HepG2 (cell line): ENCODE measurements around the gene PLCB1. TPM values are rescaled to one million over a fixed set of nuclear protein-coding genes. Genes with fewer than 3 reads are reported as not detected.

Experiments used
- AKAP8 ChIP-seq: sonication (generic); formaldehyde crosslinking; IDR thresholded peaks from 2 replicates; pipeline ENCODE4 v1.5.1; 2020; ENCODE audit warnings: mild to moderate bottlenecking, missing genetic modification reagents
- ARNTL ChIP-seq: sonication (generic); formaldehyde crosslinking; IDR thresholded peaks from 2 replicates; pipeline ENCODE4 v1.4.0; 2020; ENCODE audit warnings: mild to moderate bottlenecking, missing genetic modification reagents
- ATF3 ChIP-seq: sonication (generic); formaldehyde crosslinking; IDR thresholded peaks from 2 replicates; pipeline ENCODE4 v1.4.0; 2020; ENCODE audit warnings: missing genetic modification reagents
- DZIP1 ChIP-seq: sonication (generic); formaldehyde crosslinking; IDR thresholded peaks from 2 replicates; pipeline ENCODE4 v1.5.0; 2020; ENCODE audit warnings: mild to moderate bottlenecking, missing genetic modification reagents
- FOXA3 ChIP-seq: IDR thresholded peaks from 2 replicates; pipeline ENCODE4 v1.6.1; 2016; ENCODE audit warnings: missing genetic modification reagents, missing compliant biosample characterization
- HDAC1 ChIP-seq: sonication (generic); formaldehyde crosslinking; IDR thresholded peaks from 2 replicates; pipeline ENCODE4 v1.5.1; 2020; ENCODE audit warnings: mild to moderate bottlenecking, missing genetic modification reagents
- NCOA2 ChIP-seq: sonication (generic); formaldehyde crosslinking; IDR thresholded peaks from 2 replicates; pipeline ENCODE4 v1.8.0; 2022; ENCODE audit warnings: inconsistent platforms
- PLRG1 ChIP-seq: fragments of 450-650 bp; conservative IDR thresholded peaks from 2 replicates; pipeline ENCODE4 v1.6.1; 2016
- SAP130 ChIP-seq: IDR thresholded peaks from 2 replicates; pipeline ENCODE4 v1.6.1; 2016; ENCODE audit warnings: low read depth
- SPEN ChIP-seq: sonication (generic); formaldehyde crosslinking; IDR thresholded peaks from 2 replicates; pipeline ENCODE4 v1.5.1; 2020; ENCODE audit warnings: low read depth, mild to moderate bottlenecking, missing genetic modification reagents
- ZNF20 ChIP-seq: sonication (generic); formaldehyde crosslinking; IDR thresholded peaks from 2 replicates; pipeline ENCODE4 v1.4.0; 2020; ENCODE audit warnings: mild to moderate bottlenecking, moderate library complexity, missing genetic modification reagents
- ZNF256 ChIP-seq: sonication (generic); formaldehyde crosslinking; conservative IDR thresholded peaks from 2 replicates; pipeline ENCODE4 v1.4.0; 2020; ENCODE audit warnings: missing genetic modification reagents
- ZNF281 ChIP-seq: sonication (generic); formaldehyde crosslinking; IDR thresholded peaks from 2 replicates; pipeline ENCODE4 v1.4.0; 2020; ENCODE audit warnings: missing genetic modification reagents, borderline replicate concordance
- ZNF484 ChIP-seq: sonication (generic); formaldehyde crosslinking; IDR thresholded peaks from 2 replicates; pipeline ENCODE4 v1.5.1; 2020; ENCODE audit warnings: mild to moderate bottlenecking, low read depth, missing genetic modification reagents, borderline replicate concordance
- ZNF614 ChIP-seq: IDR thresholded peaks from 2 replicates; pipeline ENCODE4 v1.6.1; 2018; ENCODE audit warnings: missing biosample characterization, missing genetic modification reagents, inconsistent platforms, borderline replicate concordance
- ZNF704 ChIP-seq: sonication (generic); formaldehyde crosslinking; IDR thresholded peaks from 2 replicates; pipeline ENCODE4 v1.8.1; 2023; ENCODE audit warnings: mild to moderate bottlenecking, inconsistent platforms, moderate library complexity, missing genetic modification reagents, borderline replicate concordance
- ZSCAN25 ChIP-seq: sonication (generic); formaldehyde crosslinking; IDR thresholded peaks from 2 replicates; pipeline ENCODE4 v1.8.0; 2022; ENCODE audit warnings: mild to moderate bottlenecking, missing genetic modification reagents
- ZSCAN5A ChIP-seq: sonication (generic); formaldehyde crosslinking; IDR thresholded peaks from 2 replicates; pipeline ENCODE4 v1.8.0; 2022; ENCODE audit warnings: mild to moderate bottlenecking, missing genetic modification reagents, borderline replicate concordance
- ZUFSP ChIP-seq: sonication (generic); formaldehyde crosslinking; IDR thresholded peaks from 2 replicates; pipeline ENCODE4 v1.9.0; 2021; ENCODE audit warnings: missing genetic modification reagents, mild to moderate bottlenecking, borderline replicate concordance
- polyA plus RNA-seq, 8 experiments: library from polyadenylated mRNA; depleted of rRNA in 3 of 8; stranded (reverse) in 7 of 8; unstranded in 1 of 8; fragments of >200 nt; fragmentation: Illumina TruSeq in 4 of 8; extraction: Trizol in 4 of 8; gene quantifications; 2 replicates each; pipeline versions ENCODE4 v1.2.1 to v1.2.3, GENCODE V29; 2011 to 2016; ENCODE audit warnings: low read depth in 4 of 8, missing spikeins in 1 of 8, mixed read lengths in 1 of 8; ENCODE audit not compliant: insufficient read depth in 1 of 8
- total RNA-seq, 5 experiments: library from RNA; depleted of rRNA; stranded (reverse); fragments of >200 nt; fragmentation: Illumina TruSeq; extraction: Trizol; gene quantifications; 2 replicates each; pipeline ENCODE4 v1.2.3, GENCODE V29; 2016; ENCODE audit warnings: low read depth in 1 of 5

PLCB1 gene
- total and polyA plus RNA-seq, 2 of the 13 experiments (the other 11 are each of a cell fraction or from before 2014, with no cell fraction given), result 42.4 to 55.9 TPM

- TF ChIP-seq DZIP1 (CRISPR knock-in tag), result no peak
- TF ChIP-seq FOXA3 (CRISPR knock-in tag), result peak; percentile 68
- peak; percentile 71 for TF ChIP-seq NCOA2 (CRISPR knock-in tag)
- no peak for TF ChIP-seq SPEN (CRISPR knock-in tag)
- no peak for TF ChIP-seq ZNF256
- TF ChIP-seq ARNTL (CRISPR knock-in tag), result 0 out of 2 replicates have a peak, but pooled peaks have one; percentile 35
- peak; percentile 53; the same call in 1 of the 2 replicates for TF ChIP-seq ZNF614
- TF ChIP-seq ZNF20 (CRISPR knock-in tag), result no peak
- TF ChIP-seq ZNF281 (CRISPR knock-in tag), result peak; percentile 23; the same call in 1 of the 2 replicates
- TF ChIP-seq PLRG1, result no peak
- TF ChIP-seq ZSCAN25 (CRISPR knock-in tag), result no peak
- TF ChIP-seq AKAP8 (CRISPR knock-in tag), result no peak
- no peak for TF ChIP-seq ZNF704
- TF ChIP-seq ZSCAN5A (CRISPR knock-in tag), result no peak
- TF ChIP-seq HDAC1 (CRISPR knock-in tag), result no peak
- no peak for TF ChIP-seq ZUFSP (CRISPR knock-in tag)
- no peak for TF ChIP-seq ZNF484 (CRISPR knock-in tag)
- TF ChIP-seq SAP130, result peak; percentile 56
- TF ChIP-seq ATF3, result peak; percentile 49; the same call in 1 of the 2 replicates
Observed at GRCh38 chr20:8129211-8129976, 2.7 kb upstream of the PLCB1 start (continued).
